ENCODE measurements around the gene PRH2. TPM values are rescaled to one million over a fixed set of nuclear protein-coding genes. Genes with fewer than 3 reads are reported as not detected.

PRH2 gene
- total and polyA plus RNA-seq, 2 of the 8 experiments (the other 6 are each of a cell fraction or from before 2014, with no cell fraction given): not detected

DNA sequence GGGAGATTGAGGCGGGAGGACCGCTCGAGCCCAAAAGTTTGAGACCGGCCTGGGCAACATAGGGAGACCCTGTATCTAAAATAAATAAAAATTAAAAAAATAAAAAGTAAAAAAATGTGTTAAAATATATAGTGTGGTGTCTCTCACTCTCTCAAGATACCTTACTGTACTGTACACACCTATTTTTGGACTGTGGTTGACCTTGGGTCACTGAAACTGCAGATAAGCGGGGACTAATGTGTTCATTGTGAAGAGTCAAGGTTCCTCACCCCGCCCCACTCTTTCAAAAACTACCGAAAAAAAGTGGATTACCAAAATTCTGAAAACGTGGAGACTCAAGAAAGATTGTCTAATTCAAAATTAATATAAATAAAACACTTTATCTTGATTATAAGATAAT, 18.7 kb upstream of the PRH2 start (continued):
- TF ChIP-seq CBX8 (IDR thresholded peaks at IDR 0.05; ENCODE audit: borderline replicate concordance, low read depth, low read length) (no peak), TBP (IDR thresholded peaks at IDR 0.05; ENCODE audit: low read depth, low read length) (no peak), BRCA1 (IDR thresholded peaks at IDR 0.05; ENCODE audit: low read depth, low read length) (no peak), RXRA (IDR thresholded peaks at IDR 0.05; ENCODE audit: insufficient read depth, low read depth, low read length) (no peak), ASH2L (IDR thresholded peaks at IDR 0.05; ENCODE audit: low read length) (no peak), SIX5 (IDR thresholded peaks at IDR 0.05; ENCODE audit: low read depth, low read length) (no peak)
